NCI-H2171 treated with DMSO at 0.1 percent for 48 hours (cell line): ENCODE measurements around the gene LARP6.
A peak's percentile ranks its signal among the peaks of the same experiment; 100 is the strongest.
"Not testable (repeated sequence)": the region's sequence is repeated elsewhere in the genome, so short reads cannot be mapped to it uniquely, and the experiment has no call there.

Experiments used
- DNase-seq: peaks from one replicate; lab custom pipeline; 2025; lab: John Stamatoyannopoulos, UW

LARP6 gene

DNA sequence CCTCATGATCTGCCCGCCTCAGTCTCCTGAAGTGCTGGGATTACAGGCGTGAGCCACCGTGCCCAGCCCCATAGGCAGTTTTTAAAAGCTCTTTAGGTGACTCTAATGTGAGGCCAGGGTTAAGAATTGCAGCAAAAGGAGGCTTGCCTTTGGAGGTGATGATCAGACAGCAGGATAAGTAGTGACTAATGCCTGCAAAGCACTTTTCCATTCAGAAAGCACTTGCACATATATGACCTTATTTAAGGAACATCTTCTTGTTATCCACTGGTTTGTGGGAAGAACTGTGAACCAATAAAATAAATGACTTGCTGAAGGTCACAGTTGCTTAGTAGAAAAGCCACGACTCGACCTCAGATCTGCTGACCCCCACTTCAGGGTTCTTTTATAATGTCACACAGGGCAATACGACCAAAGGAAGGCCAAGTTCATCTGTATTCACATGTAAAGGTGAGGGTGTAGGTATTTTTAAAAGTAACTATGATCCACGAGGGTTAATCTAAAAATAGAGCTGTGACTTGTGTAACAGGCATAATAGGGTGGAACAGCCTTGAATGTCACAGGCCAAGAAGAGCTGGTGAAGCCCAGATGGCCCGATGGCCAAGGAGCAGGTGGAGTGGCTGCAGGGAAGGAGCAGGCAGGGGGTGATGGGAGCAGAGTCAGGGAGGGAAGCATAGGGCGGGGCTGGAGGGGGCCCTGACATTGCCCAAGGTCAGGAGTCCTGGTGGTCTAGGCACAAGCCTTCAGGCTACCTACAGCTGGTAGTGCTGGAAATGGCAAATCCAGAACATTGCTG lies 24.4 kb downstream of the LARP6 start:
- DNase-seq, result no peak

DNA sequence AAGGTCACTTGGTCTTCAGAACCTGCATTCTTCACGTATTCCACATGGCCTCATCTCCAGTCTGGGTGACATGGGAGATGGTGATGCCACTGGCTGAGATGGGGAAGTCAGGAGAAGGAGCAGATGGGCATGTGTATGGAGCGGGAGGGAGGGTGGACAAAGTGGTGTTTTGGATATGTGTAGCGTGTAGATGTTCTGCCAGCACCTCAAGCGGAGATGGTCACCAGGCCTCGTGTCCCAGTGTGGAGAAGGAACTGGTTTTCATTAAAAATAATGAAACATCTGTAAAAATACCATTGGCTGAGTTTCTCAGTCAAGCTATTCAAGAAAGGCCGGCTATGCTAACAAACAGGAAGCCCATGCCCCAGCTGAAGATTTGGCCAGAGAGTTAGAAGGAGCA lies 26.2 kb downstream of the LARP6 start:
- DNase-seq, result no peak

DNA sequence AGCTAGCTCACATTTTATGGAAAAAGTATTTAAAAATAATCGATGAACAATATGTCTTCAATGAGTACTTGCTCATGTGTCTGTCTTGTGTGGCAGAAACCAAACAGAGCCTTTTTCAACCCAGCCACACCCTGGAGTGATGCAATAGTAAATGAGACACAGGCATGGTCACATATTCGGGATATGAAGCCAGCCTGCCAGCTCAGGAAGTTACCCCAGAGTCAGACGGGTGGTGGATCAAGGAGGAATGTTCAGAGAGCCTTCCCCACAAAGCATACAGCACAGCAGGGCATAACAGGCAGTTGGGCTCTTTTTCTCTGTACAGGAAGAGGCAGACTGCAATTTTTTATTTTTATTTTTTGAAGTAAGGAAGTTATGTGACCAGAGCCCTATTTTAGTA lies 27.3 kb downstream of the LARP6 start:
- DNase-seq, result no peak

DNA sequence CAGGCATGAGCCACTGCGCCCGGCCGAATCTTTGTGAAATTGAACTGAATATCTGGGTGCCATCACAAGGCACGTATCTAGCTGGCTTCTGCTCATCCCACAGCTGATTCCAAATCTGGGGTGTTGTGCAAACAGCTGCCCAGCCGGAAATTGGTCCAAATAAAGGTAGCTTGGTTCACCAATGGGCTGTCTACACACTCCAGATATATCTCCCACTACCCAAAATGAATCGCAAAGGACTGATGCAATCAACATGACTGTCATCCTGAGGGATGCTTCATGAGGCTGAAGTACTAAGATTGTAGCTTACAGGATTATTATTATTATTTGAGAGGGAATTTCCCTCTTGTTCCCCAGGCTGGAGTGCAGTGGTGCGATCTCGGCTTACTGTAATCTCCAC lies 28.1 kb downstream of the LARP6 start:
- no peak for DNase-seq

DNA sequence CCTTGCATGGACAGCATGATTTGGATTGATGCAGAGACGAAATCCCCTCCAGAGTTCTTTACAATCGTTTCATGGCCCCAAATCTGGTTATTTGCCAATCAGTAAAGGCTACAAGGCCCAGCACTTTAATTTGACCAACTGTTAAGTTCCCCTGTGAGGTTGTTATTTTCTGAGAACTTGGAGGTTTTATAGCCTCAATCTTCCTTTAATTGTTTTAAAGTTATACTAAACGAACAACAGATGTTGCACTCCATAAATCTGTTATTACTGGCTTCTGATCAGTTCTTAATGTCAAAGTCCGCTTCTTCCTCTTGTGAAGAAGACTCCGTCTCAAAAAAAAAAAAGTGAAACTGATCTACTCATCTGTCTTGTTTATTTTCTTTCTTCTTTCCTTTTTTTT lies 30.8 kb downstream of the LARP6 start:
- peak; percentile 54 for DNase-seq

DNA sequence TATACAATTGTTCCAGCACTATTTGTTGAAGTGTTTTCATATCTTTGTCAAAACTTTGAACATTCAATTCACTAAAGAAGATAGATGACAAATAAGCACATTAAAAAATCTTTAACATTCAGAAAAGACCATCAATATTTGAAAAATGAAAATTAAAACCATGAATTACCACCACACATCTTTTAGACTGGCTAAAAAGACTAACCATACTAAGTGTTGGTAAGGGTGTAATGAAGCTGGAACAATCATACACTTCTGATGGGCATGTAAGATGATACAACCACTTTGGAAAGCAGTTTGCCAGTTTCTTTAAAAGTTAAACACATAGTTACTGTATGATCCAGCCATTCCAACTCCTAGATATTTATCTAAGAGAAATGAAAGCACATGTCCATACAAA lies 33.7 kb downstream of the LARP6 start:
- DNase-seq, result no peak

DNA sequence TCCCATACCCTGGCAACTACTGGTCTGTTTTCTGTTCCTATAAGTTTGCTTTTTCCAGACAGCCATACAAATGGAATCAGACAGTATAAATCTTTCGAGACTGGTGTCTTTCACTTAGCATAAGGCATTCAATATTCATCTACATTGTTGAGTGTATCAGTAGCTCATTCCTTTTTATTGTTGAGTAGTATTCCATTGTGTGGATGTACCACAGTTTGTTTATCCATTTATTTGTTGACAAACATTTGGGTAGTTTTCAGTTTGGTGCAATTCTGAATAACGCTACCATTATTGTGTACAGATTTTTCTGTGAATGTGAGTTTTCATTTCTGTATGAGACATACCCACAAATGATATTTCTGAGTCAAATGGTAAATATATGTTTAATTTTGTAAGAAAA lies 35.4 kb downstream of the LARP6 start:
- DNase-seq, result no peak

DNA sequence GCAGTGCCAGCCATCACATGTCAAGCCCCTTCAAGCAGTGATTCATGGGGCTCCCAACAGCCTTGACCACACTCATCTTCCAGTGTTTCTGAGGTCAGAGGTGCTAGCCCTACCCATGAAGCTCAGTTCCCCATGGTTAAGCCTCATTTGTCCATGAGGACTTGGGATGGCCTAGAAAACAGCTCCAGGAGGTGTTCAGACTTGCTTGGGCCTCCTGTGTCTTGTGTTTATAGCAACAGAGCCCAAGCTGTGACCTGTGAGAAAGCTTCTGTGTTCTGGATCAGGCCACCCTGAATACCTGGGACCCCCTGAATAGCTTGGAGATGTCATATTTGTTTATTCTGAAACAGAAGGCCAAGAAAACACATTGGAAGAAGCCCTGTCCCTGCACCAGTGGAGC lies 36.7 kb downstream of the LARP6 start:
- DNase-seq, result no peak

DNA sequence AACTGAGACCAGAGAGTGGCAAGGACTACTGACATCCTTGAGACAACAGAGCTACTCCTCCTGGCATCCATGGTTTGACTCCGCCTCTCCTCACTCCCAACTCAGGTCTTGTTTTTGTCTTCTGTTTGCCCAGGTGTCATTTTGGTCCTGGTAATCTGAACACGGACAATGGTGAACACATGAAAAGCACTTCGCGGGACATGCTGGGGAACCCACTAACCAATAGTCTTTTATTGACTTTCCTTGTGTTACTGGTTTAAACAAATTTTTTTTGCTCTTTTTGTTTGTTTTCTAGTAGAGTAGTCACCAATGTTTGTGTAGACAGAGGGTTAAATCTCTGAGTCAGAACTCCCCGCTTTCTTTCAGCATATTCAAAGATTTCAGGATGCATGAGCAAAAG lies 38.4 kb downstream of the LARP6 start:
- DNase-seq, result no peak

DNA sequence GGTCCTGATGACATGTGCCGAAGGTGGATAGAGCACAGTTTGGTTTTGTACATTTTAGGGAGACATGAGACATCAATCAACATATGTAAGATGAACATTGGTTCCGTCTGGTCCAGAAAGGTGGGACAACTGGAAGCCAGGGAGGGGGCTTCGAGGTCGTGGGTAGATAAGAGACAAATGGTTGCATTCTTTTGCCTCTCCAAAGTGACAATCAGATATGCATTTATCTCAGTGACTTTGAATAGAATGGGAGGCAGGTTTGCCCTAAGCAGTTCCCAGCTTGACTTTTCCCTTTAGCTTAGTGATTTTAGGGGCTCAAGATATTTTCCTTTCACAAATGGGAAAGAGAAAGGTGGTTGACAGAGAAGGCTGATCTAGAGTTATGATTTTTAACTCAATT lies 38.9 kb downstream of the LARP6 start:
- not testable (repeated sequence) for DNase-seq

DNA sequence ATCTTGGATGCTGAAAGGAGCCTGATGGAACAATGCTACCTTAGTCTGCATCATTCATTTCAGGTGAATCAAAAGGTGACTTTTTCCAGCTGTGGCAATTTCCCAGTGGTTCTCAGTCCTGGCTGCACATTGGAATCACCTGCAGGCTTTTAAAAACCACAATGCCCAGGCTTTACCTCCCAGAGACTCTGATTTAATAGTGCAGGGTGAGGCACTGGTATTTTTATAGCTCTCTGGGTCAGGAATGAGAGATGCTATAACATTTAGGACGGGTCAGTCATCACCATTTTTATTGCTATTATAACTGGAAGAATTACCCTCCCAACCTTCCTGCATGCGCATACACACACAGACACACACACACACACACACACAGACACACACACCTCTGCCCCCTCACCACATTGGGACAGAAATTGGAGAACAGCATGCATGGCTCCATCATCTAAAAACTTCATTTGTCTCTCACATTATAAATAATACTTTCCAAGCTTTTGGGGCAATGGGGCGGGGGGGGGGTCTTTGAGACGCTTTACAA lies 41.1 kb downstream of the LARP6 start:
- no peak for DNase-seq

DNA sequence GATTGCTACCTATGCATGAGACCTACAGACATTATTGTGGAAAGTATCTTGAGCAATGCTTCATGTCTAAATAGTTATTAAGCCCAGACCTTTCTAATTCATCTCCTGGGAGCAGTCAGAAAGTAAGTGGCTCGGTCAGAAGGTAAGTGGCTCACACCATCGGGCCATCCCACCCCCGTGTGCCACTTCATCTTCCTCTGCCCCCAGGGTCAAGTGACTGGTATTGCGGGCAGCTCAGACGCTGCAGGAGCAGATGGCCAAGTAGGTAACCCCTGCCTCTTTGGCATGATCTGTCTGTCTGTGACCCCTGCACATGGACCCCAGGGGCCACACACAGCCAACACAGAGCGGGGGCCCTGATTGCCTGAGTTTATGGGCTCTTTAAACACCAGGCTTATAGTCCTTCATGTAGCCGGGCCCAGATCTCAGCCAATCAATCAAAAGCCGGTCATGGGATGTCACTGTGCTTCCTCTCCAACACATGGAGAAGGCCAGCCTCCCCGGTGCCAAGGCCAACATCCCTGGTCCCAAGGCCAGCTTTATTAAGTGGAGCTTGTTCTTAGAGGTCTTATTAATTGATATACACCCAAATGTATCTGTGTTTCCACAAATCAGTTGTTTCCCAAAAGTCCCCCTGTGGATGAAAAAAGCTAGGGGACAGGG lies 42.9 kb downstream of the LARP6 start:
- no peak for DNase-seq

DNA sequence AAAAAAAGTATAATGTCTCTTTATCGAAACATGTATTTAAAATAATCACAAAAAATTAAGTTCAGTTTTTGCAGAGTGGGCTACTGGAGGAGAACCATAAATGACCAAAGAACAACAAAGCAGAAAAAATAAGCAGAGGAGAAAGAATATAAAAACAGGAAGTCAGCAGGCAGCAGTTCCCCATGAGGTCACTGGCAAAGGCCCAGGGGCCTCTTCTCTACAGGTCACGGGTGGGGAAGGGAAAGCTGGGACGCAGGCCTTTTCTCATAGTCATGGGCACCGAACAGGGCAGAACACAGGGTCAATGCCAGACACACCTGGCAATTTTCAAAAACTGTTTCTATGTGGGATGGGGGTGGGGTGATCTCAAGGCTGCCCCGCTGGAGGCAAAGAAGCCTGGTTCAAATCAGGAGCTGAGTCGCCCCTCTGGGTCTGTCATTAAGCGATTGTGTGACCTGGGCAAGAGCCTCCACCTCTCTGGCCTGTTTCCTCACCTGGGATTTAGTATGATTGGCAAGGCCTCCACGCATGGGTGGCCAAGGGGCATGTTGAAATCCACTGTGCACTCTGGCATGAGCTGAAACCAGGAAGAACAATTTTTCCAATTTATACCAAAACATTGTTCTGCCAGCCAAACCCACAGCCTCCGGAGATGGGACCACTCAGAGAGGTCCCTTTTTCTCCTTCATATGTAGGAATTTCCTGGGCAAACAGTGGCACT lies 46.8 kb downstream of the LARP6 start:
- no peak for DNase-seq

DNA sequence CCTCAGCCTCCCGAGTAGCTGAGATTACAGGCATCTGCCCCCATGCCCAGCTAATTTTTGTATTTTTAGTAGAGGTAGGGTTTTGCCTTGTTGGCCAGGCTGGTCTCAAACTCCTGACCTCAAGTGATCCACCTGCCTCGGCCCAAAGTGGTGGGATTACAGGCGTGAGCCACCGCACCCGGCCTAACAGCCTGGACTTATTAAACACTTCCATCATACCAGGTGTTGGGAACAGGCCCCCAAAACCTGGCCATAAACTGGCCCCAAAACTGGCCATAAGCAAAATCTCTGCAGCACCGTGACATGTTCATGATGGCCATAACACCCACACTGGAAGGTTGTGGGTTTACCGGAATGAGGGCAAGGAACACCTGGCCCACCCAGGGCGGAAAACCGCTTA lies 49.6 kb downstream of the LARP6 start:
- not testable (repeated sequence) for DNase-seq

DNA sequence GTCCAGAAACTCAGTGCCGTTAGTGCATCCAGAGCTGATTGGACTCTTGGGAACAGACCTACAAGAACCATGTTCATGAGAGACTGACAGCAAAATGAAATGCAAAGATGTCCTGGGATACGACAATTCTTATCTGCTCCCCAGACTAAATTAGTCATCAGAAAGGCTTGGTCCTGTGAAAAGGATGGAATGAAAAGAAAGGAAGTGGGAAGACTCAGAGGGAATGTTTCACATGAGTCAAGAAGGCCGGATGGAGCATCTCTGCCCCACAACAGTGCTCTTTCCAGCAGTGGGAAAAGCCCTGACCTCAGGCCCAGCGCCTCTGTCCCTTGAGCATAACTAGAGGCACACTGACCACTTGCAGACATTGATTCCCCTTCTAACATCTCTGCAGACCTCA lies 51.3 kb downstream of the LARP6 start:
- DNase-seq, result no peak

DNA sequence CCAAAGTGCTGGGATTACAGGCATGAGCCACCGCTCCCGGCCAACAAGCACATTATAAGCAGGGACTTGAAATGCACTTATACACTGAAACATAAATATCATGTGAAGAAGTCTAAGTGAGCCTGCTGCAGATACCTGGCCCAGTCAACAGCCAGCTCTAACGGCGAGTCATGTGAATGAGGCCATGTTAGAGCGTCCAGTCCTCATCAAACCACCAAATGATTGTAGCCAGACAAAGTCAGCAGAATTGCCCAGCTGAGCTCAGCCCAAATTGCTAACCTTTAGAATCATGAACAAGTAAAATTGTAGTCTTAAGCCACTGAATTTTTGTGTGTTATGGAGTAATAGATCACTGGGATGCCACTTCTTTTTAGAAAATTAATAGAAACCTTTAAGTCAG lies 52.8 kb downstream of the LARP6 start:
- DNase-seq, result no peak

DNA sequence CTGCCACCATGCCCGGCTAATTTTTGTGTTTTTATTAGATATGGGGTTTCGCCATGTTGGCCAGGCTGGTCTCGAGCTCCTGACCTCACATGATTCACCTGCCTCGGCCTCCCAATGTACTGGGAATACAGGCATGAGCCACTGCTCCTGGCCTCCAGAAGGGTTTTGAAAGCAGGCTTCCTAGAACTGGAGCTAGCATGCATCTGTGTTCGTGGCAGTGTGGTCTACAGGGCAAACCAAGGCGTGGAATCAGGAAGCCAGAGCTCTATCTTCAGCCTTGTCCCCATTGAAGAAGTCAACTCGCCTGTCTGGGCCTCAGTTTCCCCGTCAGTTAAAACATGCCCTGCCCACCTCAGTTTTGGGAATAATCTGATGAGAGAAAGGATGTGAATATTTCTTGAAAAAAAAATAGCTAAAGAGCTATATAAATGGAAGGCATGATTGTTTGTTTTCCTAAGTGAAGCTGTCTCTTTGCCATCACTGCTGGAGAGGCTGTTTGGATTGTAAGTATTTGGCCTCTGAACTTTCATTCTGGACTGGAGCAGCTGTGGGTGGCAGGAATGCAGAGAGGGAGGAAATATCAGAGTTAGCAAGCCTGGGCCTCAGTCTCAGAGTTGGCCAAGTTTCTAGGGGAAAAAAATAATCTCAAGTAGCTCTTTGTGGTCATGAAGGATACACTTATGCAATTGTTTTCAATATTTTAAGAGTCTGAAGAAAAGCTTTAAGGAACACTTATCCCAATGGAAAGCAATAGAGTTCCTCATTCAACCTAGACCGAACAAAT lies 54.1 kb downstream of the LARP6 start:
- no peak for DNase-seq

DNA sequence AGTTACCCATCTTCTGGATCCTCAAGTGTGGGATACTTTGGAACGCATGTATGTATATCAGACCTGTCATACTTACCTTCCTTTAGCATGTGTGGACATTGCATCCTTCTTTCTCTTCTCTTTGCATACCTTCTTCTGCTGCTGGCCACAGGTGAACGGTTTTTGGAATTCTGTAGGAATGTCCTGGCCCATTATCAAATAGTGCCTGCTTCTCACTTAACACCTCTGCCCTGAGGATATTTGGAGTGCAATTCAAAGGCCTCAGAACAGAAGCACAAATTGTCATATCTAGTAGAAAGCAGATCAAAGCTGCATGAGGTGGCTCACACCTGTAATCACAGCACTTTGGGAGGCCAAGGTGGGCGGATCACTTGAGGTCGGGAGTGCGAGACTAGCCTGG lies 56.5 kb downstream of the LARP6 start:
- DNase-seq, result no peak

DNA sequence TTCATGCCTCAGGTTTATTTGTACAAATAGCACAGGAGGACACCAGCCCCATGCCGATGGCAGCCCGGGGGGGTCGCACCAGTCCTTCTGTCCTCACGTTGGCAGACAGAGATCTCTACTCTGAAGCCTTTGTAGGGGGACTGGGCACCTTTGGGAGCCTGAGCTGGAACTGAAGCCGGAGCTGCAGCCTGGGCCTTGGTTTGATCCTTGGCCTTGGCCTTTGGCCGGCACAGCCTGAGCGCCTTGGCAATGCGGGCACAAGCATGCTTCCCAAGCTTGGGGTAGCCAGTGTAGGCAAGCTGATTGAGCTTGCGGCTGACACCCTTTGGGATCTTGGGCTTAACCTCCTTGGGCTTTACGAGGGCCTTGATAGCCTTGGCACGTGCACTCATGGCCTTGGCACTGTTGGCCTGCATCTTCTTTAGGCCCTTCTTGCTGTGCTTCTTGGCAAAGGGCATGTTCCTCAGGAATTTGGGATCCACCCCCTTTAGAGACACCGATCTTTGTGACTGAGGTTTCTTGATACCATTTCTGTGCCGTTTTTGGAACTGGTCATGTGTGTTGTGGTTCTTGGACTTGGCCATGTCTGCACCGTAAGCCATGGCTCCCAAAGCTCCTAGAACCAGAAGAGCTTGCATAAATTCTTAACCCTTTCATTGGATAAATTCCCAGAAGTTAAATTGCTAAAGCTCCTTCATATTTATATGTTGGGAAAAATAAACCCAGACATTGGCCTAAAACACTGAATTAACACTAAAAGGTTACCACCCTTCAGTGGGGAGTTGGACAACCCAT lies 57.2 kb downstream of the LARP6 start:
- no peak for DNase-seq

DNA sequence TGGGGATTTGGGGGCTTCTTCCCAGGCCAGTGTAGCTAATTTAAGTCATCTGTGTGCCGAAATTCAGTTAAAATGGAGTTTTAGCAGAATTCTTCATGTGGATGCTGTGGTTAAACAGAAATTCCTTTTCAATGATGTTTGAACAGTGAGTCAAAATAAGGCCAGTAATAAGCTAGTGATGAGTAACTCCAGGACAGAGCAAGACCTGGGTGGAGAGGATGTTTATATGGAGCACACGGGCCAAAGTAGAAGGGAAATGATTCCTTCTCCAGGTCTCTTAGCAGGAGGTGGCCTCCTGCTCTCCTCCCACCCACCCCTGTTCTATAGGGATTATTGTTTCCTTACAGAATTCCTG lies 58.7 kb downstream of the LARP6 start:
- no peak for DNase-seq

DNA sequence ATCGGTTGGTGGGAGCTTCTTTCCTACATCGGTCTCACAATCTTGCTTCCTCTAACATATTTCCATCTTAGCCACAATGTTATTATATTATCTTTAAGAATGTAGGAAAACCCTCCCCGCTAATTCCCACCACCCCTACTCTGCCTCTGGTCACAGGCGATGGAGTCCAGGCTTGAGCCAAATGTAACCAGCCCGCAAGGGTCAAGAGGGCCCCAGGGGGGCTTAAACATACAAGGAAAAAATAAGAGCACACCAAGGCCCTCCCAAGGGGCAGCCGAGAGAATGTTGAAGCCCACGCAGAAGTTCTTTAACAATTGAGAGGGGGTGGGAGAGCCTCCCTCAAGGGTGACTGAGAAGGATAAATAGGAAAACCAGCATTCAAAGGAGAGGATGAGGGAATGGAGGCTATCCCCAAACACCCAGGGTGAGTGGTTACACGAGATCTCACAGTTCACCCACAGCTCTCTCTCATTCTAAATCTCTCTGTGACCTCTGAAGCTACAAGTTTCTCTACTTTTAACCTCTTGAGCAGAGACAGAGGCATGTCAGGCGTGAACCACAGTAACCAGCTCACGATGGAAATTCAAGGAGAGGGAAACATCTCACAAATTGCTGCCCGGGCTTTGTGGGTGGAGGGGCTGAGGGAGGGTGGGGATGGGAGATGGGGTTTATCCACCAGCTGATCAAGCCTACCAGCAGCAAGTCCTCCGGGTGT lies 59.2 kb downstream of the LARP6 start:
- no peak for DNase-seq
